ENCODE results near the gene MATK.
A peak's percentile ranks its signal among the peaks of the same experiment; 100 is the strongest.

DNA sequence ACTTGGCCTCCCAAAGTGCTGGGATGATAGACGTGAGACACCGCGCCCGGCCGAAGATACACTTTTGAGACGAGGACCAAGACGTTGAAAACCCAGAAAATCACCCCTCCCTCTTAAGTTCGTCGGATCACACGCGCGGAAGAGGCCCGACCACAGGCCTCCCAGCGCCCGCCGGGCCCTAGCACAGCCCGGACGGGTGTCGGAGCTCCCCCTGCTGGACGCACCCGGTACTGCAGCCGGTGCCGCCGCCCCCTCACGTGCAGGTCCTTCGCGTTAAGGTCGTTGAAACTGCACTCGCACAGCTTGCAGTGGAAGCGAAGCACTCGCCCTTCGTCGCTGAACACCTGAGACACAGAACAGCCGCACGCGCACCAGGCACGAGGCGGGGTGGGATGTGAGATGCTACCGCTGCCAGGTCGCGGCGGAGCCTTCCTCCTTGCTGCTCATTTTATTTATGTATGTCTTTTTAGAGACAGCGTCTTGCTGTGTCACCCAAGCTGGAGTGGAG is 35.7 kb upstream of the MATK start:
- no peak for TF ChIP-seq POLR2A (IDR thresholded peaks at IDR 0.05)
- TF ChIP-seq, protein P1, sequence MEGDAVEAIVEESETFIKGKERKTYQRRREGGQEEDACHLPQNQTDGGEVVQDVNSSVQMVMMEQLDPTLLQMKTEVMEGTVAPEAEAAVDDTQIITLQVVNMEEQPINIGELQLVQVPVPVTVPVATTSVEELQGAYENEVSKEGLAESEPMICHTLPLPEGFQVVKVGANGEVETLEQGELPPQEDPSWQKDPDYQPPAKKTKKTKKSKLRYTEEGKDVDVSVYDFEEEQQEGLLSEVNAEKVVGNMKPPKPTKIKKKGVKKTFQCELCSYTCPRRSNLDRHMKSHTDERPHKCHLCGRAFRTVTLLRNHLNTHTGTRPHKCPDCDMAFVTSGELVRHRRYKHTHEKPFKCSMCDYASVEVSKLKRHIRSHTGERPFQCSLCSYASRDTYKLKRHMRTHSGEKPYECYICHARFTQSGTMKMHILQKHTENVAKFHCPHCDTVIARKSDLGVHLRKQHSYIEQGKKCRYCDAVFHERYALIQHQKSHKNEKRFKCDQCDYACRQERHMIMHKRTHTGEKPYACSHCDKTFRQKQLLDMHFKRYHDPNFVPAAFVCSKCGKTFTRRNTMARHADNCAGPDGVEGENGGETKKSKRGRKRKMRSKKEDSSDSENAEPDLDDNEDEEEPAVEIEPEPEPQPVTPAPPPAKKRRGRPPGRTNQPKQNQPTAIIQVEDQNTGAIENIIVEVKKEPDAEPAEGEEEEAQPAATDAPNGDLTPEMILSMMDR (IDR thresholded peaks at IDR 0.05) = peak; percentile 86 to 98 (median 92)

All from body of pancreas (tissue), 4 donors.